Mononuclear cell (primary cell): ENCODE data around the gene CIDEA. TPM values are rescaled to one million over a fixed set of nuclear protein-coding genes. Genes with fewer than 3 reads are reported as not detected.

Experiments used
- H3K27me3 ChIP-seq: 2 replicates; pipeline ENCODE4 v1.6.0; 2011; ENCODE audit warnings: low read length, control low read depth; ENCODE audit not compliant: insufficient read depth
- H3K4me1 ChIP-seq: 2 replicates; pipeline ENCODE4 v1.5.1; 2011; ENCODE audit warnings: mild to moderate bottlenecking, low read length, control low read depth; ENCODE audit not compliant: insufficient read depth
- H3K4me3 ChIP-seq: 2 replicates; pipeline ENCODE4 v1.5.1; 2011; ENCODE audit warnings: mild to moderate bottlenecking, low read length, moderate library complexity
- H3K9me3 ChIP-seq: 2 replicates; pipeline ENCODE4 v1.5.1; 2011; ENCODE audit warnings: low read depth, mild to moderate bottlenecking, control low read depth, low read length
- total RNA-seq: library from RNA; depleted of rRNA; stranded (reverse); fragments of >200 nt; gene quantifications from one replicate; pipeline ENCODE4 v1.2.3, GENCODE V29; 2012

CIDEA gene
- total RNA-seq, 1 donor = not detected

DNA sequence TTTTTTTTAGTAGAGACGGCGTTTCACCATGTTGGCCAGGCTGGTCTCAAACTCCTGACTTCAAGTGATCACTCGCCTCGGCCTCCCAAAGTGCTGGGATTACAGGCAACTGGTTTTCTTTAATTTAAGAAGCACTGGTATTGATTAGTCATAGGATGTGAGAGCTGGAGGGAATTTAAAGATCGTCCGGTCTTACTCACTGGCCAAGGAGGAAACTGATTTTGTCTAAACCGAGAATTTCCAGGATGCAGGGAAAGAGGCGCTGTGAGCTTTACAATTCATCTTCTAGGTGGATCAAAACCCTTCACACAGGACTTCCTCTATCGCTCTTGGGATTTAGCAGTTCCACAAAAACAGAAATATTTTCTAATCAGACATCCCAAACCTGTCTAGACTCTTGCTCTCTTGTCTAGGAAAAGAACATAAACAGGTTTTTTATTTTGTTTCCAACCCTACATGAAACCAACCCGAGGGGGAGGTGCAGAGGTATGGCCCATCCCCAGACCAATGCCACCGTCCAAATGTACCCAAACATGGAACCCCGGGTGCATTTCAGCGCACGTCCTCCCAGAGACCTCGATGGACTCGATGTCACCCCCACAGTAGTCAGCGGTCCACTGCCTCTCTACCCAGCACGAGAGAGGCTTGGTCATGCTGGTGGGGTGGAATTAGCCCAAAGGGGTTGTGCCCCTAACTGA, 41.4 kb downstream of the CIDEA start:
- Histone ChIP-seq H3K9me3 (no peaks in the 10 kb centered on the region), H3K4me3 (no peak overlapping the region), H3K4me1 (no peaks in the 10 kb centered on the region), H3K27me3 (no peaks in the 10 kb centered on the region)

DNA sequence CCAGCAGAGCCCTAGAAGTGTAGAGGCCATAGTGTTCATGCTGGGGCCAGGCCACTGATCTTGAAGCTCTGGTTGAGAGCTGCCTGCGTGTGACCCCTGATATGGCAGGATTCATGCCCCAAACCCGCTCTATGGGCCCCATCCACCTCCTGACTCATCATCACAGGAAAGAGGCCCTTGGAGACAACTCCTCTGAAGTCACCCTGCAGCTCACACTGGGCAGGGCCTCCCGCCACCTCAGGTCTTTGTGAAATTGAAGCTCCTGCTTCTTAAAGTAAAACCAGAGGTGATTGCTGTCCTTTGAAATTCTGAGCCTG, 41.9 kb downstream of the CIDEA start:
- no peaks in the 10 kb centered on the region for H3K27me3 ChIP-seq
- H3K4me1 ChIP-seq = no peaks in the 10 kb centered on the region
- H3K4me3 ChIP-seq = no peak overlapping the region
- H3K9me3 ChIP-seq = no peaks in the 10 kb centered on the region

- no peaks in the 10 kb centered on the region for H3K9me3 ChIP-seq
- H3K4me3 ChIP-seq = no peak overlapping the region
- H3K4me1 ChIP-seq = no peaks in the 10 kb centered on the region
- H3K27me3 ChIP-seq = no peaks in the 10 kb centered on the region
These were observed 42.3 kb downstream of the CIDEA start for GRCh38 chr18:12296457-12296856.

DNA sequence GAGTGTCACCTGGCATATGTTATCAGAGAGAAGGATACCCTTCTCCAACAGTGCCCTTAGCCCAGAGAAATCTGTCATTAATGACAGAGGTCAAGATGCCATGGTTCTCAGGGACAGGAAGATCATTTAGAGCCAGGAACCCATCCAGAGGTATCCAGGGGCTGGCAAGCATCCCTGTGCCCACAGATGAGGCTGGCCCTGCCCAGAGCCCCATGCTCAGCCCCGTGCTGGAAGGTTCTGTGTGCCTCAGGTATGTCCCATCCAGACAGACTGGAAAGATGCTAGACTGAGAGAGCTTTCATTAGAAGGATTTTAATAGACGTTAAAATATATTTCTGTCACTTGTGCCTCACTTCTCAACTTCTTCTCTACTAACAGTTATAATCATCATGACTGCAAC, 45.7 kb downstream of the CIDEA start:
- H3K27me3 ChIP-seq = no peaks in the 10 kb centered on the region
- H3K9me3 ChIP-seq = no peaks in the 10 kb centered on the region

GRCh38 chr18:12301263-12302005, 47.3 kb downstream of the CIDEA start:
- Histone ChIP-seq H3K27me3 (peaks cover 7% of the 10 kb centered on the region), H3K9me3 (no peaks in the 10 kb centered on the region), H3K4me1 (peaks cover 5% of the 10 kb centered on the region), H3K4me3 (no peak overlapping the region)

More for the DNA sequence above, 45.7 kb downstream of the CIDEA start:
- H3K4me1 ChIP-seq = no peaks in the 10 kb centered on the region
- H3K4me3 ChIP-seq = no peak overlapping the region

DNA sequence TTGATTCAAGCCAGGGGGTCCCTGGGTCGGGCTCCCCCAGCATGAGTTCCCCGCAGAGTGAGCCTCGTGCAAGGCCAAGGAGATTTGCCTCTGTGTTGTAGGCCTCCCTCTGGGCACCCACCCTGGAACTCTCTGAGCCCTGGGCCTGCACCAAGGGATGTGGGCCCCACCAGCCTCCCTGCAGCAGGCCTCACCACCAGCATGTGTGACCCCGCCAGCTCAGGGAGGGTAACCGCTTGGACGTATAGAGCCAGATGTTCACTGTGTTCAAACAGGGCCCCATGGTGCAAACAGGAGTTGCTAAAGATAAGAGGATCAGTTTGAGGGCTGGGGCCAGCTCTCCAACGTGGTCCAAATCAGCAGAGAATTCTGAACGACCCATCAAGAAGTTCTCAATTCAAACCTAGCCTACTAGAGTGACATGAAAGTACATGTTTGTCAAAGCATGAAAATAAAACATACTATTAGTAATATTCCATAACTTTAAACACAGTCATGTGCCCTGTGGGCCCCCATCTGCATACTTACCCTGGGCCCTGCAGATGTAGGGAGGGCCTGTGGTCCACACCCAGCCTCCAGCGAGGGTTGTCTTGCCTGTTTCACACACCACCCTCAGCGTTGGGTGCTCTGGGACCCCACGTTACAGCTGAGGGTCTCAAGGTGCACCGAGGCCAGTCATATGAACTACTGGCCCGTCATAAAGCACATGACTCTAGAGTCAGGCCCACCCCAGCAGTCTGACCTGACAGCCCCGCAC, 48.4 kb downstream of the CIDEA start:
- Histone ChIP-seq H3K27me3 (peaks cover 15% of the 10 kb centered on the region), H3K4me1 (peaks cover 16% of the 10 kb centered on the region), H3K9me3 (no peaks in the 10 kb centered on the region), H3K4me3 (no peak overlapping the region)

DNA sequence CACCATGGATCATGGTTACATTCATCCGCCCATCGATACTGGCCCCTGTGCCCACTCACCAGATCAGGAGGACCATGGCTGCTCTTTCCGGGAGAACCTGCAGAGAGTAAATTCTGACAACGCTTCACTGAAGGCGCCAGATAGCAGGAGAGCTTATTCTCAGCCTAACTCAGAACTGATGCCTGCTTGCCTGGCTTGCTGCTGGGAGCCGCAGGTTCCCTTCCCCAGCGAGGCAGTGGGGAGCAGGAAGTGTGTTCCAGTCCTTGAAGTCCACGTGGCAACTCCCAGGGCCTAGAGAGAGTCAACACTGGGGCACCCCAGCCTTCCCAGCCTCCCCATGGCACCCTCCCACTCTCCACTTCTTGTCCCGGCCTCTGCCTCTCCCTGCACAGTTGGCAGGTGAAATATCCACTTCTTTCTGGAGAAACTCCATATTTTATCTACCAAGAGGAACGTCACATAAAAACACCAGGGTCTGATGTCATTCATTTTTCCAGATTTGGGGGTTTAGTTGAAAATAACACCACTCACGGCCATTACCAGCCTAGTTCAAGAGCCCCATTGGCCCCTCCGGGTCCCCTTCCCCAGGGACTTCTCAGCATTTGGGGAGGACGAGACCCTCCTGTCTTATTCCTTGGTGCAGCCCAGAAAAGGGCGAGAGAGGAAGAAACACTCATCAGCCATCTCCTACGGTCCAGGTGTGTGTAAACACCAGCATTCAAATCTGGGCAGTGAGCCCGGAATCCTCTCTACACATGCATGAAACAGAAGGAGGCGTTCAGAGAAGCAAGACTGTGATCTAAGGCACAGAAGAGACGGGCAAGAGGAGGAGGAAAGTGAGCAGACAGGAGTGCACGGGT, 50.4 kb downstream of the CIDEA start:
- Histone ChIP-seq H3K4me1 (peaks cover 21% of the 10 kb centered on the region), H3K4me3 (no peak overlapping the region), H3K27me3 (peaks cover 18% of the 10 kb centered on the region), H3K9me3 (no peaks in the 10 kb centered on the region)

GRCh38 chr18:12305211-12305610, 51.0 kb downstream of the CIDEA start:
- H3K4me3 ChIP-seq = no peak overlapping the region
- peaks cover 24% of the 10 kb centered on the region for H3K4me1 ChIP-seq
- peaks cover 18% of the 10 kb centered on the region for H3K27me3 ChIP-seq
- no peaks in the 10 kb centered on the region for H3K9me3 ChIP-seq

DNA sequence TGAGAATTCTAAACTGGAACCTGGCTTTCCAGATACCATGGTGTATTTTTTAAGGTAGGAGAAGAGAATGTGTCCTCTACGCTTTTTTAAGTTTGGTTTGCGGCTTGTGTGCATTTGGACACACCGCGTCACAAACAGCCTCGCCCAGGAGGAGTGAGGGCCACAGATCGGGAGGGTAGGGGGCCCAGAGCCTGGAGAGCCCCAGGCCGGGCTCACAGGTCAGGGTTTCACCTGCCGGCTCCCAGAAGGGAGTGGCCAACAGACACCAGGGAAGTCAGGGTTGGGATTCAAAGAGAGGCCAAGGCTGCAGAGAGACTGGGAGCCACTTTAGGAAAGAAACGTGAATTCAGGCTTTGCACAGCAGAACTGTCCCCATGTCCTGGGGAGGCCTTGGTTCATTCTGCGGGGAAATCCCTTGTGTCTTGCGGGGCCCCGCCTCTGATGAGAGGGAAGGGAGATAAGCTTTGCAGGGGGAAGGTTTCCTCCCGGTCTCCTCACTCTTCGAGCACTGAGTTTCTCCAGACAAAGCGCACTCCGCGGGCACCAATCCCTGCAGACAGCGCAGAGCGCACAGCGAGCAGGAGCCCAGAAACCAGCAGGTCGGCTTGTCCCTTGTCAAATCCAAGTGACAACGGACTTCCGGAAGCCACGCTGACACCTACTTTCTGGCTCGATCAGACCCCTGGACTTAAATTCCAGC, 51.9 kb downstream of the CIDEA start:
- Histone ChIP-seq H3K4me1 (peaks cover 24% of the 10 kb centered on the region), H3K4me3 (no peak overlapping the region), H3K27me3 (peaks cover 18% of the 10 kb centered on the region), H3K9me3 (no peaks in the 10 kb centered on the region)

DNA sequence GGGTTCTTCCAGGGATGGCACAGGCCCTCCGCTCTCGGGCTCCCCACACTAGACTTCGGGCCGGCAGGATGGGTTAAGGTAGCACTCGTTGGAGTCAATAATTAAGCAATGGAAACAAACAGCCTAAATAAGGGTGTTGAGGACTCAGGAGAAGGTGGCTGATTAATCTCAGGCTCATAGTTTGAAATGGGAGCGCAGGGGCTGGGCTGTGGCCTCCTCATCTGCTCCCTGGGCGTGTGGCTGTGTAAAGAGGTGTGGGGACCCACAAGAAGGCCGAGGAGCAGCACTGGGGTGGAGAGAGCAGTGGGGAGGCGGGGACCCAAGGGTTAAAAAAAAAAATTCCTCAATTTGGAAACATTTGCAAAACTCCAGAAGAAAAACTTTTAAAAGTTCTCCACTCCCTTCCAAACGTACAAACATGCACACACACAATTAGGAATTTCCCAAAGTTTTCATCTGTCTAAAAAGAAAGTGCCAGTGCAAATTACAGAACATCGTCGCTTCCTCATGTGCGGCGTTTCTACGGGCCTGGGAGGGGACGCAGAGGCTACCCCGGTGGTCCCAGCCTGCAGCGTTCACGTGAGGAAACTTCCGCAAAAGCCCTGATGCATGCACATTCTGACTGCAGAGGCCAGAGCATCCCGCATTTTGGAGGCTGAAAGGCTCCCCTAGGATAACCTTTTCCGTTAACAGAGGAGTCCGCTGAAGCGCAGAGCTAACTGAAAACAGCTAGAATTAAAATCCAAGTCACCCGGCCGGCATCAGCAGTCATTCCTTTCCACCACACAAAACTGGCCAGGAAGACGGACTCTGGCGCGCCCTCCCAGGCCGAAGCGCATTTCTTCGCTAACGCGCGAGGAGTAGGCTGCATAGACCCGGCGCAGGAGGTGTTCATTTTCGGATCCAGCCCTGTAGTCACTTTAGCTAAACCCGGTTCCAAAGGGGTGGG, 52.9 kb downstream of the CIDEA start:
- H3K4me1 ChIP-seq = peaks cover 24% of the 10 kb centered on the region
- peaks cover 4% of the 10 kb centered on the region for H3K9me3 ChIP-seq
- peak overlapping the region; percentile 29 for H3K4me3 ChIP-seq
- H3K27me3 ChIP-seq = peaks cover 18% of the 10 kb centered on the region

DNA sequence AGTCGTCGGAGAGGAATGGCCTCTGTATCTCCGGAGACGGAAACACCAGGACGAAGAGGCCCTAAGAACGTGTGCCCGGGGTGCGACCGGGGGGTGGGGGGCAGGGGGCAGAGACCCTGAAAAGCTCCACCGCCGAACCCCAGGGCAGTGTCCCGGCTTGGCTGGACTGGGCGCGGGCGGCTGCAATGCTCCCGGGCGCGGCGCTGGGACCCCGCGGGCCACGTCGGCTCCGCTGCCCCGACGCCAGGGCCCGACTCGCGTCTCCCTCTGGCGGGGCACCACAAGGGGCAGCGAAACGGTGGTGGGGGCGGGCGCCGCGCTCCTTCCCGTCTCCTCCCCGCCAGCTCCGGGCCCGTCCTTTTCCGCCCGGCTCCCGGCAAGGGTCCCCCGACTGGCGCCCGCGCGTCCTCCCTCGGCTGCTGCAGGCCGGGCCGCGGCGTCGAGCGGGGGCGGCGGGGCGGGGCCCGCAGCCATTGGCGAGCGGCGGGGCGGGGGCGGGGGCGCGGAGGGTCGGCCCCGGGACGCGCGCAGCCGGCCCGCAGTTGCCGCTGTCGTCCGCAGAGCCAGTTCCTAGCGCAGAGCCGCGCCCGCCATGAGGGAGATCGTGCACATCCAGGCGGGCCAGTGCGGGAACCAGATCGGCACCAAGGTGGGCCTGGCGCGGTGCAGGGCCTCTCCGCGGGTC, 53.7 kb downstream of the CIDEA start, which contains the start of gene TUBB6:
TUBB6 (plus strand) TSS at position 541 of the 685 bp plus-strand sequence; CDS start at position 593, 52 bp downstream.
- peaks cover 8% of the 10 kb centered on the region for H3K9me3 ChIP-seq
- peak within 1 kb of the TSS; percentile 45 for H3K4me3 ChIP-seq
- peaks cover 24% of the 10 kb centered on the region for H3K4me1 ChIP-seq
- H3K27me3 ChIP-seq = peaks cover 18% of the 10 kb centered on the region

DNA sequence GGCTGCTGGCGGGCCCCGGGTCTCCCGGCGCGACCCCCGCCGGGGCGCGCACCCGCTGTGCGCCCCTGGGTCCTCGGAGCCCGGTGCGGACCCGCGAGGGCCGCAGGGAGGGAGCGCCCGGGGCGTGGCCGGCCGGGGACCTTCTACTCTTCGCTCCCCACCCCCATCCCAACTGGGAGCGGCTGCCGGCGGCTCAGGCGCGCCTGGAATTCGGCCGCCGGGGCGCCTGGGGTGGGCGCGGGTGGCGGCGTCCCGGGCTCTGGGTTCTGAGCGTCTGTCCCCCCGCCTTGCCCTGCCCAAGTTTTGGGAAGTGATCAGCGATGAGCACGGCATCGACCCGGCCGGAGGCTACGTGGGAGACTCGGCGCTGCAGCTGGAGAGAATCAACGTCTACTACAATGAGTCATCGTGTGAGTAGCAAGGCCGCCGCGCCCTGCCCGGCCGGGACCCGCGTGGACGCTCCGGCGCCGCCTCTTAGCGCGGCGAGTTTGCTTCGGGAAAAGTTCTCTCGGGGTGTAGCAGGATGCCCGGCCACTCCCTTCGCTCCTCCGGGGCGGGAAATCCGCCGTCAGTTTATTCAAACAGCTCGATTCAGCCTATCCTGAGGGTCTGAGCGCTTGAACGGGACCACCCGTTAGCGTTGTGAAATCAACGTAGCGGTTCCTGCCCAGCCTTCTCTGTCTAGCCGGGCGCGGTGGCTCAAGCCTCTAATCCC, 54.4 kb downstream of the CIDEA start:
- Histone ChIP-seq H3K27me3 (peaks cover 18% of the 10 kb centered on the region), H3K4me3 (peak overlapping the region; percentile 45), H3K4me1 (peaks cover 24% of the 10 kb centered on the region), H3K9me3 (peaks cover 8% of the 10 kb centered on the region)
